ENCODE measurements around the gene TMUB2. TPM values are rescaled to one million over a fixed set of nuclear protein-coding genes. Genes with fewer than 3 reads are reported as not detected.

The TMUB2 gene
- polyA plus RNA-seq, 1 donor from 2014 or later: 59.9 TPM

DNA sequence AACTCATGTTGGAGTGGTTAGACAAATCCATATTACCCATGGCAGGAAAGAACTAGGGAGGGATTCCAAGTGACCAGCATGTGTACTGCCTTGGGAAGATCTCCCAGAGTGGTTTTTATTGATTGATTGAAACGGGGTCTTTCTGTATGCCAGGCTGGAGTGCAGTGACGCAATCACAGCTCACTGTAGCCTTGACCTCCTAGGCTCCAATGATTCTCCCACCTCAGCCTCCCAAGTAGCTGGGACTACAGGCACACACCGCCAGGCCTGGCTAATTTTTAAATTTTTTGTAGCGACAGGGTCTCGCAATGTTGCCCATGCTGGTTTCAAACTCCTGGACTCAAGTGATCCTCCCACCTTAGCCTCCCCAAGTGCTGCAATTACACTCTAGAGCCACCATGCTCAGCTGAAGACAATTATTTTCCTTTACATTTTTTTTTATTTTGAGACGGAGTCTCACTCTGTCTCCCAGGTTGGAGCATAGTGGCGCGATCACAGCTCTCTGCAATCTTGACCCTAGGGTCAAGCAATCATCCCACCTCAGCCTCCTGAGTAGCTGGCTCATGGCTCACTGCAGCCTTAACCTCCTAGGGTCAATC, 2.5 kb upstream of the TMUB2 start:
- H3K27ac ChIP-seq (ENCODE audit: low read length): no peak overlapping the region
- H3K4me2 ChIP-seq (ENCODE audit: low read length): no peak overlapping the region
- no peaks in the 10 kb centered on the region for H3K9me2 ChIP-seq (ENCODE audit: insufficient read depth, low read length)
- H2AFZ ChIP-seq (ENCODE audit: low read depth, low read length): no peak overlapping the region
- peaks cover 34% of the 10 kb centered on the region for H3K79me2 ChIP-seq (replicated peaks; ENCODE audit: insufficient read depth, low read length)
- H3K9me3 ChIP-seq (ENCODE audit: low read length): no peaks in the 10 kb centered on the region
- no peaks in the 10 kb centered on the region for H3K27me3 ChIP-seq (ENCODE audit: insufficient read depth, low read depth, low read length)
- TF ChIP-seq EP300 (conservative IDR thresholded peaks at IDR 0.05; ENCODE audit: poor library complexity, severe bottlenecking) (no peak), EZH2 (IDR thresholded peaks at IDR 0.05; ENCODE audit: borderline replicate concordance, insufficient read depth, low read length, poor library complexity, severe bottlenecking) (no peak), REST (IDR thresholded peaks at IDR 0.05; ENCODE audit: borderline replicate concordance) (no peak), SMC3 (conservative IDR thresholded peaks at IDR 0.05; ENCODE audit: poor library complexity) (no peak), POLR2AphosphoS5 (IDR thresholded peaks at IDR 0.05) (no peak), RAD21 (conservative IDR thresholded peaks at IDR 0.05) (no peak), MXI1 (conservative IDR thresholded peaks at IDR 0.05; ENCODE audit: poor library complexity, severe bottlenecking) (no peak), CTCF (IDR thresholded peaks at IDR 0.05; ENCODE audit: poor library complexity, severe bottlenecking) (no peak)
- no peaks in the 10 kb centered on the region for H4K20me1 ChIP-seq (ENCODE audit: insufficient read depth)
- H3K36me3 ChIP-seq (ENCODE audit: insufficient read depth, low read length): no peaks in the 10 kb centered on the region
- no peak overlapping the region for H3K9ac ChIP-seq (ENCODE audit: low read length)
- peak overlapping the region; percentile 5 for H3K4me3 ChIP-seq (ENCODE audit: low read length)
- H3F3A ChIP-seq (ENCODE audit: insufficient read depth, low read length, poor library complexity, severe bottlenecking): no peaks in the 10 kb centered on the region

DNA sequence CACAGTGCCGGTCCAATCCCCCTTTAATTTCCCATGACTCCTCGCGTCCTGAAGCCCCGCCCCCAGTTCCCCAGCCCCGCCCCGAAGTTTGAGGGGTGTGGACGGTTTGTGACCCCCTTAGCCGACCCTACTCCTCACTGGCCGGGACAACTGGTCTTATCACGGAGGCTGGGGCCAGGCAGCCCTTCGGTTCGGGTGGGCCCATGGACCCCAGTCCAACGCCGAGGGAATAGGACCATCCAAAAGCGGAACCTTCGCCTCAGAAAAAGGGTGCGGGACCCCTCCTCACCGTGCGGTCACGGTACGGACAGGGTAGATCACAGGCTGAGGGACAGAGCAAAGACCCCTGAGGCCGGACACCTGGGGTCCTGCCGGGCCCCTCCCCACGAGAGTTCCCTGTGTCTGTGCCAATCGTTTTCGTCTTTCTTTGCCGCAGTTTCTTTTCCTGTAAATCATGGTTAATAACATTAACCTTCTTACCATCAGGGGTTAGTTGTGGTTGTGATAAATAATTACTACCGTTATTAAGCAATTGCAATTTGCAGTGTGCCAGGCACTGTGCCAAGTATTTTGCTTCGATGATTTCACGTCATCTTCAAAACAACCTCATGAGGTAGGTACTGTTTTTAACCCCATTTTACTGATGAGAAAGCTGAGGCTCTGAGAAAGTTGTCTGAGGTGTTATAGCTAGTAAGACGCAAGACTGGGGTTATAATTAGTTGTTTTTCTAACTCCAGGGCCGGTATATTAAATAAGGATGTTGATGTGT, 543 bp downstream of the TMUB2 start:
- Histone ChIP-seq H3K4me3 (ENCODE audit: low read length) (peak overlapping the region; percentile 92), H3K79me2 (replicated peaks; ENCODE audit: insufficient read depth, low read length) (peaks cover 34% of the 10 kb centered on the region), H4K20me1 (ENCODE audit: insufficient read depth) (no peaks in the 10 kb centered on the region), H3F3A (ENCODE audit: insufficient read depth, low read length, poor library complexity, severe bottlenecking) (no peaks in the 10 kb centered on the region), H3K27ac (ENCODE audit: low read length) (peak overlapping the region; percentile 92), H3K36me3 (ENCODE audit: insufficient read depth, low read length) (no peaks in the 10 kb centered on the region), H2AFZ (ENCODE audit: low read depth, low read length) (peak overlapping the region; percentile 61), H3K9me3 (ENCODE audit: low read length) (no peaks in the 10 kb centered on the region), H3K9me2 (ENCODE audit: insufficient read depth, low read length) (no peaks in the 10 kb centered on the region), H3K9ac (ENCODE audit: low read length) (peak overlapping the region; percentile 89), H3K27me3 (ENCODE audit: insufficient read depth, low read depth, low read length) (no peaks in the 10 kb centered on the region), H3K4me2 (ENCODE audit: low read length) (peak overlapping the region; percentile 100)
- peak; percentile 1 for TF ChIP-seq EP300 (conservative IDR thresholded peaks at IDR 0.05; ENCODE audit: poor library complexity, severe bottlenecking)
- TF ChIP-seq REST (IDR thresholded peaks at IDR 0.05; ENCODE audit: borderline replicate concordance): no peak
- TF ChIP-seq TAF1 (IDR thresholded peaks at IDR 0.05; ENCODE audit: low read depth): peak; percentile 40
